Measurements from ENCODE around the gene PCBP1. TPM values are rescaled to one million over a fixed set of nuclear protein-coding genes. Genes with fewer than 3 reads are reported as not detected.
A peak's percentile ranks its signal among the peaks of the same experiment; 100 is the strongest.

PCBP1 gene
- total and polyA plus RNA-seq, 2 experiments from 2014 or later, result 212 to 393 TPM

DNA sequence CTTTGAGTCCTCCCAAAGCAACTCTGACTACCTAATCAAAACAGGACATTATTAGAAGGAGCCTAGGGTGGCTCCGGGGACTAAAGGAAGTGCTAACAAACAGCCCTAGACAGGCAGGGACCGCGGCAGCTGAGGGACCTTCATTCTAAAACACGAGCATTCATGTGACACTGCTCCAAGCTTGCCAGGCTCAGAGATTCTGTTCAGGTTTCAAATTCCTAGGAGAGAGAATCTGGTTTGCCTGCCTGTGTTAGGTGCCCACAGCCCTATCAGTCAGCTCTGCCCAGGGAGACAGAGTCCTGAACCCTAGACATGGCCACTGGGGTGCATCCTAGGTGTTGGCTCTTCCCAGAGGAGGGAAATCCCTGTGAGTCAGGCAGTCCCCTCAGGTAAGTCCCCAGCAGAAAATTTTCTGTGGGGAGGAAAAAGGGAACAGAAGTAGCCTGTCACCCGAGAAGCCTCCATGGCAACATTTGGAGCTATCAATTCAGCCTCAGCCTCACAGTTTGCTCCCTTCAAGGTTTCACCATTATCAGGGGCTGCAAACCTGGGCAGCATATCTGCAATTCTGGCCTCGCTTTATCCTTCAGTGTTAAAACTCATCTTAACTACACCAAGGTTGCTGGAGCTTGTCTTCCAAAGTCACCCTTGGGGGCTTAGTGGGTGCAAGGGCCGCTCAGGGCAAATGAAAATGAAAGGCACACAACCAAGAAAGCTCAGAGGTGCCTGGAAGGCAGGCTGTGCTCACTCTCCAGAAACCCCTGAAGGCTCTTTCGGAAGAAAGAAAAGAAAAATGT is 28.6 kb downstream of the PCBP1 start:
- H3K27ac Mint-ChIP-seq, result no peak overlapping the region
- H4K20me1 ChIP-seq (replicated peaks; ENCODE audit: insufficient read depth), result no peaks in the 10 kb centered on the region
- no peaks in the 10 kb centered on the region; the same call in 1 of the 2 replicates for H3F3A ChIP-seq (replicated peaks; ENCODE audit: low read depth)
- peak overlapping the region; percentile 96 for H2AFZ ChIP-seq
- H3K79me2 ChIP-seq (replicated peaks; ENCODE audit: insufficient read depth), result no peaks in the 10 kb centered on the region
- TF ChIP-seq EZH2 (IDR thresholded peaks at IDR 0.05; ENCODE audit: low read depth, unreplicated experiment), result no peak
- TF ChIP-seq ZNF114 (CRISPR knock-in tag; IDR thresholded peaks at IDR 0.05), result no peak
- no peak for TF ChIP-seq STAT1 (IDR thresholded peaks at IDR 0.05; ENCODE audit: unreplicated experiment)
- TF ChIP-seq EZH2phosphoT487 (IDR thresholded peaks at IDR 0.05; ENCODE audit: unreplicated experiment), result no peak
- TF ChIP-seq ZNF331 (CRISPR knock-in tag; IDR thresholded peaks at IDR 0.05; ENCODE audit: low read depth), result no peak
- TF ChIP-seq CREB1 (CRISPR knock-in tag; IDR thresholded peaks at IDR 0.05; ENCODE audit: low read depth), result no peak
- TF ChIP-seq, protein P1, sequence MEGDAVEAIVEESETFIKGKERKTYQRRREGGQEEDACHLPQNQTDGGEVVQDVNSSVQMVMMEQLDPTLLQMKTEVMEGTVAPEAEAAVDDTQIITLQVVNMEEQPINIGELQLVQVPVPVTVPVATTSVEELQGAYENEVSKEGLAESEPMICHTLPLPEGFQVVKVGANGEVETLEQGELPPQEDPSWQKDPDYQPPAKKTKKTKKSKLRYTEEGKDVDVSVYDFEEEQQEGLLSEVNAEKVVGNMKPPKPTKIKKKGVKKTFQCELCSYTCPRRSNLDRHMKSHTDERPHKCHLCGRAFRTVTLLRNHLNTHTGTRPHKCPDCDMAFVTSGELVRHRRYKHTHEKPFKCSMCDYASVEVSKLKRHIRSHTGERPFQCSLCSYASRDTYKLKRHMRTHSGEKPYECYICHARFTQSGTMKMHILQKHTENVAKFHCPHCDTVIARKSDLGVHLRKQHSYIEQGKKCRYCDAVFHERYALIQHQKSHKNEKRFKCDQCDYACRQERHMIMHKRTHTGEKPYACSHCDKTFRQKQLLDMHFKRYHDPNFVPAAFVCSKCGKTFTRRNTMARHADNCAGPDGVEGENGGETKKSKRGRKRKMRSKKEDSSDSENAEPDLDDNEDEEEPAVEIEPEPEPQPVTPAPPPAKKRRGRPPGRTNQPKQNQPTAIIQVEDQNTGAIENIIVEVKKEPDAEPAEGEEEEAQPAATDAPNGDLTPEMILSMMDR (conservative IDR thresholded peaks at IDR 0.05; ENCODE audit: low read depth in 2 of 2), result no peak
- TF ChIP-seq, protein P2, sequence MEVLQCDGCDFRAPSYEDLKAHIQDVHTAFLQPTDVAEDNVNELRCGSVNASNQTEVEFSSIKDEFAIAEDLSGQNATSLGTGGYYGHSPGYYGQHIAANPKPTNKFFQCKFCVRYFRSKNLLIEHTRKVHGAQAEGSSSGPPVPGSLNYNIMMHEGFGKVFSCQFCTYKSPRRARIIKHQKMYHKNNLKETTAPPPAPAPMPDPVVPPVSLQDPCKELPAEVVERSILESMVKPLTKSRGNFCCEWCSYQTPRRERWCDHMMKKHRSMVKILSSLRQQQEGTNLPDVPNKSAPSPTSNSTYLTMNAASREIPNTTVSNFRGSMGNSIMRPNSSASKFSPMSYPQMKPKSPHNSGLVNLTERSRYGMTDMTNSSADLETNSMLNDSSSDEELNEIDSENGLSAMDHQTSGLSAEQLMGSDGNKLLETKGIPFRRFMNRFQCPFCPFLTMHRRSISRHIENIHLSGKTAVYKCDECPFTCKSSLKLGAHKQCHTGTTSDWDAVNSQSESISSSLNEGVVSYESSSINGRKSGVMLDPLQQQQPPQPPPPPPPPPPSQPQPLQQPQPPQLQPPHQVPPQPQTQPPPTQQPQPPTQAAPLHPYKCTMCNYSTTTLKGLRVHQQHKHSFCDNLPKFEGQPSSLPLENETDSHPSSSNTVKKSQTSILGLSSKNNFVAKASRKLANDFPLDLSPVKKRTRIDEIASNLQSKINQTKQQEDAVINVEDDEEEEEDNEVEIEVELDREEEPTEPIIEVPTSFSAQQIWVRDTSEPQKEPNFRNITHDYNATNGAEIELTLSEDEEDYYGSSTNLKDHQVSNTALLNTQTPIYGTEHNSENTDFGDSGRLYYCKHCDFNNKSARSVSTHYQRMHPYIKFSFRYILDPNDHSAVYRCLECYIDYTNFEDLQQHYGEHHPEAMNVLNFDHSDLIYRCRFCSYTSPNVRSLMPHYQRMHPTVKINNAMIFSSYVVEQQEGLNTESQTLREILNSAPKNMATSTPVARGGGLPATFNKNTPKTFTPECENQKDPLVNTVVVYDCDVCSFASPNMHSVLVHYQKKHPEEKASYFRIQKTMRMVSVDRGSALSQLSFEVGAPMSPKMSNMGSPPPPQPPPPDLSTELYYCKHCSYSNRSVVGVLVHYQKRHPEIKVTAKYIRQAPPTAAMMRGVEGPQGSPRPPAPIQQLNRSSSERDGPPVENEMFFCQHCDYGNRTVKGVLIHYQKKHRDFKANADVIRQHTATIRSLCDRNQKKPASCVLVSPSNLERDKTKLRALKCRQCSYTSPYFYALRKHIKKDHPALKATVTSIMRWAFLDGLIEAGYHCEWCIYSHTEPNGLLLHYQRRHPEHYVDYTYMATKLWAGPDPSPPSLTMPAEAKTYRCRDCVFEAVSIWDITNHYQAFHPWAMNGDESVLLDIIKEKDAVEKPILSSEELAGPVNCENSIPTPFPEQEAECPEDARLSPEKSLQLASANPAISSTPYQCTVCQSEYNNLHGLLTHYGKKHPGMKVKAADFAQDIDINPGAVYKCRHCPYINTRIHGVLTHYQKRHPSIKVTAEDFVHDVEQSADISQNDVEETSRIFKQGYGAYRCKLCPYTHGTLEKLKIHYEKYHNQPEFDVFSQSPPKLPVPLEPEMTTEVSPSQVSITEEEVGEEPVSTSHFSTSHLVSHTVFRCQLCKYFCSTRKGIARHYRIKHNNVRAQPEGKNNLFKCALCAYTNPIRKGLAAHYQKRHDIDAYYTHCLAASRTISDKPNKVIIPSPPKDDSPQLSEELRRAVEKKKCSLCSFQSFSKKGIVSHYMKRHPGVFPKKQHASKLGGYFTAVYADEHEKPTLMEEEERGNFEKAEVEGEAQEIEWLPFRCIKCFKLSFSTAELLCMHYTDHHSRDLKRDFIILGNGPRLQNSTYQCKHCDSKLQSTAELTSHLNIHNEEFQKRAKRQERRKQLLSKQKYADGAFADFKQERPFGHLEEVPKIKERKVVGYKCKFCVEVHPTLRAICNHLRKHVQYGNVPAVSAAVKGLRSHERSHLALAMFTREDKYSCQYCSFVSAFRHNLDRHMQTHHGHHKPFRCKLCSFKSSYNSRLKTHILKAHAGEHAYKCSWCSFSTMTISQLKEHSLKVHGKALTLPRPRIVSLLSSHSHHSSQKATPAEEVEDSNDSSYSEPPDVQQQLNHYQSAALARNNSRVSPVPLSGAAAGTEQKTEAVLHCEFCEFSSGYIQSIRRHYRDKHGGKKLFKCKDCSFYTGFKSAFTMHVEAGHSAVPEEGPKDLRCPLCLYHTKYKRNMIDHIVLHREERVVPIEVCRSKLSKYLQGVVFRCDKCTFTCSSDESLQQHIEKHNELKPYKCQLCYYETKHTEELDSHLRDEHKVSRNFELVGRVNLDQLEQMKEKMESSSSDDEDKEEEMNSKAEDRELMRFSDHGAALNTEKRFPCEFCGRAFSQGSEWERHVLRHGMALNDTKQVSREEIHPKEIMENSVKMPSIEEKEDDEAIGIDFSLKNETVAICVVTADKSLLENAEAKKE (CRISPR knock-in tag; IDR thresholded peaks at IDR 0.05), result no peak
- no peak for TF ChIP-seq NANOG (IDR thresholded peaks at IDR 0.05; ENCODE audit: borderline replicate concordance)
- TF ChIP-seq JUNB (IDR thresholded peaks at IDR 0.05; ENCODE audit: unreplicated experiment), result no peak
- ATAC-seq, result peak; percentile 42
- H3K4me3 ChIP-seq, result no peak overlapping the region
- no peaks in the 10 kb centered on the region; the same call in 2 of the 3 replicates for H3K9me3 Mint-ChIP-seq
- no peak for DNase-seq (ENCODE audit: low spot score)
- H3K36me3 ChIP-seq (ENCODE audit: insufficient read depth), result no peaks in the 10 kb centered on the region
- peaks cover 12% of the 10 kb centered on the region for H3K27me3 Mint-ChIP-seq (ENCODE audit: insufficient read depth, low read depth, poor library complexity)
- no peaks in the 10 kb centered on the region for H3K36me3 Mint-ChIP-seq (ENCODE audit: low read depth)
- peaks cover 34% of the 10 kb centered on the region for H3K4me1 Mint-ChIP-seq
- H3K27ac ChIP-seq (ENCODE audit: low read depth), result no peak overlapping the region
- H3K4me2 ChIP-seq, result 0 out of 2 replicates have a peak overlapping the region, but pooled peaks have one; percentile 15
- H3K27me3 ChIP-seq (ENCODE audit: insufficient read depth), result no peaks in the 10 kb centered on the region
- no peak overlapping the region for H3K4me3 Mint-ChIP-seq
- H3K4me1 ChIP-seq (ENCODE audit: insufficient read depth), result peaks cover 37% of the 10 kb centered on the region
- H3K9me2 ChIP-seq (ENCODE audit: insufficient read depth), result no peaks in the 10 kb centered on the region
